K562 (cell line): Measurements from ENCODE around the gene TSPAN15. TPM values are rescaled to one million over a fixed set of nuclear protein-coding genes. Genes with fewer than 3 reads are reported as not detected.
"Not testable (repeated sequence)": the region's sequence is repeated elsewhere in the genome, so short reads cannot be mapped to it uniquely, and the experiment has no call there.

ENCODE experiments used
- ATAC-seq: fragments of 200-7000 bp; cut with Tn5 transposase; 3 replicates; pipeline ENCODE4 v1.9.1; 2020; ENCODE audit warnings: moderate library complexity
- BruUV-seq: library from RNA; stranded (reverse); fragments of 400-500 nt; replicated peaks from 2 replicates; lab custom pipeline; 2021; lab: Mats Ljungman, UMichigan
- CTCF ChIA-PET: fragments of 300-600 bp; formaldehyde crosslinking; extraction: SDS; loops from one replicate; lab custom pipeline; 2021; ENCODE audit warnings: low intra/inter-chr PET ratio; lab: Yijun Ruan, JAX
- POLR2A ChIA-PET: fragments of 300-600, 350-650 bp; sonication (Branson Sonifier 250); formaldehyde crosslinking; extraction: SDS; loops from one replicate; lab custom pipeline; 2021; ENCODE audit warnings: antibody characterized with exemption, inconsistent platforms; lab: Yijun Ruan, JAX
- DNase-seq, 4 experiments: peaks; one replicate each; pipeline versions ENCODE4 v3.0.0 to v3.0.0-alpha.2; 2011 to 2018; ENCODE audit warnings: low spot score in 3 of 4, mixed read lengths in 3 of 4; ENCODE audit errors: extremely low read depth in 1 of 4
- FAIRE-seq: peaks from 2 replicates; lab custom pipeline; 2011; peaks lifted over from hg19 to GRCh38; lab: Jason Lieb, UNC
- H2AFZ ChIP-seq: 2 replicates; pipeline ENCODE4 v1.6.0; 2011; ENCODE audit warnings: low read depth, low read length, control low read depth, inconsistent platforms
- H3K27ac ChIP-seq: fragments of 200-600 bp; 3 replicates; pipeline ENCODE4 v1.8.0; 2011; ENCODE audit warnings: low read depth, mild to moderate bottlenecking, control low read depth, inconsistent platforms, low read length, moderate library complexity, mixed read lengths; ENCODE audit errors: extremely low read depth
- H3K27me3 ChIP-seq, 2 experiments: fragments of 300-600 bp in 1 of 2; 2 replicates in 1 of 2; 3 replicates in 1 of 2; pipeline versions ENCODE4 v1.6.0 to v1.8.0; 2011; ENCODE audit warnings: inconsistent platforms in 2 of 2, low read length in 2 of 2, mild to moderate bottlenecking in 1 of 2, mixed read lengths in 1 of 2, moderate library complexity in 1 of 2; ENCODE audit not compliant: control insufficient read depth in 2 of 2, insufficient read depth in 2 of 2
- H3K36me3 ChIP-seq: fragments of 300-600 bp; 3 replicates; pipeline ENCODE4 v1.8.0; 2011; ENCODE audit warnings: mild to moderate bottlenecking, low read length, inconsistent platforms; ENCODE audit not compliant: control insufficient read depth, insufficient read depth
- H3K4me1 ChIP-seq, 2 experiments: fragments of 200-600 bp in 1 of 2; replicated peaks in 1 of 2; 2 replicates in 1 of 2; 3 replicates in 1 of 2; pipeline versions ENCODE4 v1.5.1 to v1.8.0; 2011; ENCODE audit warnings: inconsistent platforms in 2 of 2, low read length in 2 of 2, mild to moderate bottlenecking in 1 of 2, mixed read lengths in 1 of 2, moderate library complexity in 1 of 2; ENCODE audit not compliant: control insufficient read depth in 2 of 2, insufficient read depth in 2 of 2
- H3K4me2 ChIP-seq: 2 replicates; pipeline ENCODE4 v1.6.1; 2011; ENCODE audit warnings: low read length, control low read depth, inconsistent platforms, mixed read lengths; ENCODE audit not compliant: insufficient read depth
- H3K4me3 ChIP-seq: fragments of 200-600 bp; sonication (generic), shearing (Covaris generic); 2 replicates; pipeline ENCODE4 v1.5.1; 2016; ENCODE audit warnings: control low read depth, inconsistent platforms
- H3K79me2 ChIP-seq: fragments of 200-600 bp; 3 replicates; pipeline ENCODE4 v1.8.0; 2011; ENCODE audit warnings: low read length, inconsistent platforms; ENCODE audit not compliant: control insufficient read depth, insufficient read depth
- H3K9ac ChIP-seq, 2 experiments: 2 replicates each; pipeline versions ENCODE4 v1.6.0 to v1.6.1; 2011; ENCODE audit warnings: low read depth in 2 of 2, low read length in 2 of 2, control low read depth in 1 of 2, inconsistent platforms in 1 of 2, mild to moderate bottlenecking in 1 of 2, mixed read lengths in 1 of 2; ENCODE audit not compliant: insufficient read depth in 1 of 2
- H3K9me1 ChIP-seq: one replicate; pipeline ENCODE4 v1.6.0; 2011; ENCODE audit warnings: inconsistent platforms, mild to moderate bottlenecking, low read length, moderate library complexity; ENCODE audit not compliant: control insufficient read depth, insufficient read depth
- H3K9me3 ChIP-seq: replicated peaks from 2 replicates; pipeline ENCODE4 v1.5.1; 2011; ENCODE audit warnings: low read depth, low read length, inconsistent platforms; ENCODE audit not compliant: control insufficient read depth, insufficient read depth
- H4K20me1 ChIP-seq: replicated peaks from 2 replicates; pipeline ENCODE4 v1.6.1; 2011; ENCODE audit warnings: low read length, inconsistent platforms, mixed read lengths; ENCODE audit not compliant: control insufficient read depth, insufficient read depth
- ATF1 ChIP-seq, 2 experiments: fragments of 450-650 bp in 1 of 2; IDR thresholded peaks; 2 replicates each; pipeline ENCODE4 v1.6.1; 2016; ENCODE audit warnings: missing compliant biosample characterization in 1 of 2, missing genetic modification characterization in 1 of 2
- ATF7 ChIP-seq: fragments of 450-650 bp; IDR thresholded peaks from 2 replicates; pipeline ENCODE4 v1.7.1; 2014; ENCODE audit warnings: mild to moderate bottlenecking, moderate library complexity
- C11orf30 ChIP-seq: fragments of 450-650 bp; IDR thresholded peaks from 2 replicates; pipeline ENCODE4 v1.6.1; 2016; ENCODE audit warnings: low read depth, mild to moderate bottlenecking
- CC2D1A ChIP-seq: fragments of 450-650 bp; IDR thresholded peaks from 2 replicates; pipeline ENCODE4 v1.6.1; 2017; ENCODE audit warnings: mild to moderate bottlenecking
- JUND ChIP-seq, 2 experiments: IDR thresholded peaks; 2 replicates in 1 of 2; 3 replicates in 1 of 2; pipeline ENCODE4 v1.6.1; 2011; ENCODE audit warnings: borderline replicate concordance in 2 of 2, low read depth in 2 of 2, low read length in 2 of 2, improper control_type of control experiment in 1 of 2, missing biosample characterization in 1 of 2, missing genetic modification characterization in 1 of 2, missing genetic modification reagents in 1 of 2
- RBM22 ChIP-seq: fragments of 200-400 bp; formaldehyde crosslinking; IDR thresholded peaks from 2 replicates; pipeline ENCODE4 v1.6.1; 2018; ENCODE audit warnings: low read length, low read depth; ENCODE audit not compliant: poor library complexity, severe bottlenecking
- ZNF134 ChIP-seq: fragments of 250-450 bp; sonication (Bioruptor Pico); conservative IDR thresholded peaks from 2 replicates; pipeline ENCODE4 v1.4.0; 2020
- ZNF165 ChIP-seq: fragments of 250-450 bp; sonication (Bioruptor Pico); IDR thresholded peaks from 2 replicates; pipeline ENCODE4 v1.4.0; 2020; ENCODE audit warnings: borderline replicate concordance
- ZNF444 ChIP-seq: fragments of 250-450 bp; sonication (Bioruptor Pico); IDR thresholded peaks from 2 replicates; pipeline ENCODE4 v1.4.0; 2020; ENCODE audit warnings: mild to moderate bottlenecking, moderate library complexity
- ZNF79 ChIP-seq: fragments of 250-450 bp; sonication (Bioruptor Pico); IDR thresholded peaks from 2 replicates; pipeline ENCODE4 v1.4.0; 2020; ENCODE audit warnings: low read depth, mild to moderate bottlenecking, moderate library complexity
- WGBS: fragments of 100-300 bp; shearing (Covaris generic); methylation state at CpG from one replicate; pipeline ENCODE4 v1.1.6; 2016; ENCODE audit warnings: low coverage, mixed read lengths; ENCODE audit not compliant: insufficient coverage; ENCODE audit errors: missing lambda C conversion rate; 5-methylcytosine and 5-hydroxymethylcytosine counted together
- in situ Hi-C: fragments of 300-500 bp; cut with MboI; formaldehyde crosslinking; loops from 4 replicates; pipeline ENCODE4 v1.15.0; 2018; ENCODE audit warnings: inconsistent platforms, mixed read lengths
- intact Hi-C: fragments of 100-400 bp; cut with micrococcal nuclease; formaldehyde crosslinking; loops from 2 replicates; pipeline ENCODE4 v1.14.2; 2022
- polyA plus RNA-seq, 8 experiments: library from polyadenylated mRNA; depleted of rRNA in 4 of 8; stranded (reverse) in 5 of 8; unstranded in 3 of 8; fragments of >200 nt; fragmentation: Nextera tagmentation in 2 of 8; fragmentation: Illumina TruSeq in 1 of 8; extraction: Ambion mirVana in 2 of 8; extraction: Trizol in 1 of 8; gene quantifications; 2 replicates each; pipeline versions ENCODE4 v1.2.1 to v1.2.3, GENCODE V29; 2011 to 2014; ENCODE audit warnings: inconsistent platforms in 1 of 8, missing spikeins in 1 of 8
- total RNA-seq, 7 experiments: library from RNA; depleted of rRNA in 6 of 7; stranded (reverse); fragments of >200 nt in 6 of 7; fragmentation: Illumina TruSeq in 2 of 7; extraction: Trizol in 2 of 7; gene quantifications; 2 replicates each; pipeline versions ENCODE4 v1.2.1 to v1.2.3, GENCODE V29; 2011 to 2021; ENCODE audit warnings: low replicate concordance in 1 of 7
- TF ChIP-seq, protein P1 (sequence below), 2 experiments: fragments of 450-650 bp in 1 of 2; sonication (generic) in 1 of 2; formaldehyde crosslinking in 1 of 2; IDR thresholded peaks in 1 of 2; conservative IDR thresholded peaks in 1 of 2; 2 replicates each; pipeline versions ENCODE4 v1.6.1 to v1.8.1; 2016 to 2023; ENCODE audit warnings: mild to moderate bottlenecking in 2 of 2, moderate library complexity in 2 of 2, inconsistent platforms in 1 of 2, missing genetic modification reagents in 1 of 2
- TF ChIP-seq, protein P2 (sequence below): sonication (generic); IDR thresholded peaks from 2 replicates; pipeline ENCODE4 v1.6.1; 2016

The TSPAN15 gene
- total and polyA plus RNA-seq, 9 of the 15 experiments (the other 6 are each of a cell fraction or from before 2014, with no cell fraction given) = 0.33 to 1.0 (median 0.45) TPM; not detected in 2

DNA sequence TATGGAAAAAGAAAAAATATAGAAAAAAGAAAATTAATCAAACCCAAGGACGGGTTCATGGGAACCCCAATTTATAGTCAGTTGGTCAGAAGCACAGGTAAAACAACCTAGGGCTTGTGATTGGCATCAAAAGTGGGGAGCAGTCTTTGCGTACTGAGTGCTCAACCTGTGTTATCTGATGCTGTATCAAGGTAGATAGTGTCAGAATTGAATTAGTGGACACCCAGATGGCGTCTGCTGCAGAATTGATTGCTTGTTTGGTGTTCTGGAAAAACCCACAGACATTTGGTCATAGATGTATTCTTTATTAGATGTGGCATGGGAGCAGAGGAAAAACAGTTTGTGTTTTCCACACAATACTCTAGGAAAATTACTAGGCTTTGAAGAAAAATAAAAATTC lies 82.4 kb downstream of the TSPAN15 start (continued):
- no peak for TF ChIP-seq C11orf30
- TF ChIP-seq, all 486 proteins: peak for 0

DNA sequence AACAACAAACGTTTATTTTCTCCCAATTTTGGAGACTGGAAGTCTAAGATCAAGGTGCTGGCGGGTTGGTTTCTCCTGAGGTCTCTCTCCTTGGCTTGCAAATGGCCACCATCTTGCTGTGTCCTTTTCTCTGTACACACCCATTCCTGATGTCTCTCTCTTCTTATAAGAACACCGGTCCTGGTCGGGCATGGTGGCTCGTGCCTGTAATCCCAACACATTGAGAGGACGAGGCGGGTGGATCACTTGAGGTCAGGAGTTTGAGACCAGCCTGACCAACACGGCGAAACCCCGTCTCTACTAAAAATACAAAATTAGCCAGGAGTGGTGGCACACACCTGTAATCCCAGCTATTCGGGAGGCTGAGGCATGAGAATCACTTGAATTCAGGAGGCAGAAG lies 85.3 kb downstream of the TSPAN15 start:
- BruUV-seq, H3K9me1 ChIP-seq, H3K9ac ChIP-seq, FAIRE-seq, H3K27me3 ChIP-seq, H4K20me1 ChIP-seq, ATAC-seq, H3K9me3 ChIP-seq, intact Hi-C loops, DNase-seq, POLR2A ChIA-PET, H2AFZ ChIP-seq, H3K27ac ChIP-seq, in situ Hi-C loops, H3K36me3 ChIP-seq, CTCF ChIA-PET, H3K4me1 ChIP-seq, H3K4me2 ChIP-seq, H3K79me2 ChIP-seq, H3K4me3 ChIP-seq: not testable (repeated sequence)
- WGBS = under 1% methylated on average over 11 of the region's 11 CpGs

DNA sequence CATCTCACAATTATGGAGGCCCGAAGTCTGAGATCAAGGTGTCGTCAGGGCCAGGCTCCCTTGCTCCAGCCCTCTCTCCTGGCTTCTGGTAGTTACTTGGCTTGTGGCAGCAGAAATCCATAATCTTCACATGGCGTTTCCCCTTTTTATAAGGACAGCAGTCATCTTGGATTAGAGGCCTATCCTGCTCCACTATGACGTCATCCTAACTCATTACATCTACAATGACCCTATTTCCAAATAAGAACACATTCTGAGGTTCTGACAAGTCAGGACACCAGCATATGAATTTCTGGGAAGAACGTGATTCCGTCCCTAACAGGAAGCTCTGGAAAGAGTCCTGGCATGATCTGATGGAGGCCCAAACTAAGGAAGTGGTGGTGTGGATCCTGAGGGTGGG lies 86.2 kb downstream of the TSPAN15 start:
- Histone ChIP-seq H3K9me1 (no peaks in the 10 kb centered on the region), H3K27me3 (no peaks in the 10 kb centered on the region), H3K27ac (no peak overlapping the region), H4K20me1 (no peaks in the 10 kb centered on the region), H3K79me2 (no peaks in the 10 kb centered on the region), H3K4me2 (no peak overlapping the region), H3K4me1 (no peaks in the 10 kb centered on the region), H3K4me3 (no peak overlapping the region), H3K9me3 (no peaks in the 10 kb centered on the region; the same call in 1 of the 2 replicates), H3K9ac (no peak overlapping the region), H2AFZ (no peak overlapping the region), H3K36me3 (no peaks in the 10 kb centered on the region)
- CTCF ChIA-PET = no interaction called here
- no TSS peak for BruUV-seq
- intact Hi-C loops (no loop called here), in situ Hi-C loops (no loop called here)
- ATAC-seq (no peak), FAIRE-seq (no peak), DNase-seq (no peak)
- TF ChIP-seq ATF7 (peak; percentile 88), ZNF79 (CRISPR knock-in tag) (no peak), JUND (IDR thresholded peaks at IDR 0.05; ENCODE audit: borderline replicate concordance, low read depth, low read length) (no peak), JUND (tag; IDR thresholded peaks at IDR 0.05; ENCODE audit: borderline replicate concordance, low read depth, low read length) (peak; percentile 69; the same call in 1 of the 3 replicates), ZNF165 (CRISPR knock-in tag) (no peak), CC2D1A (no peak), ZNF134 (CRISPR knock-in tag) (no peak), RBM22 (no peak), ZNF444 (no peak), ATF1 (CRISPR knock-in tag; IDR thresholded peaks at IDR 0.05) (no peak), ATF1 (tag; IDR thresholded peaks at IDR 0.05) (peak; percentile 47)
- TF ChIP-seq, protein P1, sequence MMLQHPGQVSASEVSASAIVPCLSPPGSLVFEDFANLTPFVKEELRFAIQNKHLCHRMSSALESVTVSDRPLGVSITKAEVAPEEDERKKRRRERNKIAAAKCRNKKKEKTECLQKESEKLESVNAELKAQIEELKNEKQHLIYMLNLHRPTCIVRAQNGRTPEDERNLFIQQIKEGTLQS (IDR thresholded peaks at IDR 0.05) = peak; percentile 84
- TF ChIP-seq, protein P1 (CRISPR knock-in tag; conservative IDR thresholded peaks at IDR 0.05) = no peak
- TF ChIP-seq, protein P2, sequence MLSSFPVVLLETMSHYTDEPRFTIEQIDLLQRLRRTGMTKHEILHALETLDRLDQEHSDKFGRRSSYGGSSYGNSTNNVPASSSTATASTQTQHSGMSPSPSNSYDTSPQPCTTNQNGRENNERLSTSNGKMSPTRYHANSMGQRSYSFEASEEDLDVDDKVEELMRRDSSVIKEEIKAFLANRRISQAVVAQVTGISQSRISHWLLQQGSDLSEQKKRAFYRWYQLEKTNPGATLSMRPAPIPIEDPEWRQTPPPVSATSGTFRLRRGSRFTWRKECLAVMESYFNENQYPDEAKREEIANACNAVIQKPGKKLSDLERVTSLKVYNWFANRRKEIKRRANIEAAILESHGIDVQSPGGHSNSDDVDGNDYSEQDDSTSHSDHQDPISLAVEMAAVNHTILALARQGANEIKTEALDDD = no peak
- 0% methylated on average over 6 of the region's 6 CpGs for WGBS
- POLR2A ChIA-PET = no interaction called here
